Esophagus squamous epithelium (tissue), 5 donors: ENCODE data around the gene LRRC61. TPM values are rescaled to one million over a fixed set of nuclear protein-coding genes. Genes with fewer than 3 reads are reported as not detected.
"Not testable (repeated sequence)": the region's sequence is repeated elsewhere in the genome, so short reads cannot be mapped to it uniquely, and the experiment has no call there.

ENCODE experiments used
- DNase-seq: peaks from one replicate; lab custom pipeline; 2025; lab: John Stamatoyannopoulos, UW
- H3K27ac ChIP-seq, 4 donors: fragments of 200-600 bp; sonication (generic); one replicate each; pipeline ENCODE4 v1.5.1; 2016 to 2019; ENCODE audit warnings: mild to moderate bottlenecking in 1 of 4
- H3K27me3 ChIP-seq, 4 donors: fragments of 200-600 bp; sonication (generic); 1 replicate in 3 of 4; 2 replicates in 1 of 4; pipeline versions ENCODE4 v1.5.1 to v1.6.0; 2017 to 2021; ENCODE audit warnings: antibody characterized with exemption in 1 of 4
- H3K36me3 ChIP-seq, 3 donors: fragments of 200-600 bp; sonication (generic); one replicate each; pipeline ENCODE4 v1.5.1; 2016 to 2019
- H3K4me1 ChIP-seq, 3 donors: fragments of 200-600 bp; sonication (generic); one replicate each; pipeline ENCODE4 v1.5.1; 2017 to 2019
- H3K4me3 ChIP-seq, 4 donors: fragments of 200-600 bp; sonication (generic); 1 replicate in 3 of 4; 2 replicates in 1 of 4; pipeline ENCODE4 v1.5.1; 2016 to 2019; ENCODE audit warnings: mild to moderate bottlenecking in 2 of 4, moderate library complexity in 1 of 4
- H3K9me3 ChIP-seq, 3 donors: fragments of 200-600 bp; sonication (generic); one replicate each; pipeline ENCODE4 v1.5.1; 2016 to 2019
- WGBS, 2 donors: methylation state at CpG; one replicate each; pipeline ENCODE4 v1.1.5; 2018; 5-methylcytosine and 5-hydroxymethylcytosine counted together
- intact Hi-C: fragments of 100-400 bp; cut with DNase I; formaldehyde crosslinking; loops from one replicate; pipeline ENCODE4 v1.15.0; 2022
- total RNA-seq, 4 donors: library from RNA; depleted of rRNA; stranded (reverse); fragments of >200 nt; gene quantifications; one replicate each; pipeline ENCODE4 v1.1.0, GENCODE V29; 2016
- TF ChIP-seq, protein P1 (sequence below), 6 experiments: fragments of 450-650 bp in 4 of 6; fragments of 200-600 bp in 2 of 6; sonication (generic) in 2 of 6; IDR thresholded peaks; one replicate each; pipeline ENCODE4 v1.5.1; 2016 to 2019; ENCODE audit warnings: antibody characterized with exemption in 6 of 6, mild to moderate bottlenecking in 4 of 6, moderate library complexity in 4 of 6
- donor health status: DM: yes; HTN: yes; CAD: no.

The LRRC61 gene
- total RNA-seq, 4 donors from 2014 or later: 12.1 to 24.5 (median 14.5) TPM

DNA sequence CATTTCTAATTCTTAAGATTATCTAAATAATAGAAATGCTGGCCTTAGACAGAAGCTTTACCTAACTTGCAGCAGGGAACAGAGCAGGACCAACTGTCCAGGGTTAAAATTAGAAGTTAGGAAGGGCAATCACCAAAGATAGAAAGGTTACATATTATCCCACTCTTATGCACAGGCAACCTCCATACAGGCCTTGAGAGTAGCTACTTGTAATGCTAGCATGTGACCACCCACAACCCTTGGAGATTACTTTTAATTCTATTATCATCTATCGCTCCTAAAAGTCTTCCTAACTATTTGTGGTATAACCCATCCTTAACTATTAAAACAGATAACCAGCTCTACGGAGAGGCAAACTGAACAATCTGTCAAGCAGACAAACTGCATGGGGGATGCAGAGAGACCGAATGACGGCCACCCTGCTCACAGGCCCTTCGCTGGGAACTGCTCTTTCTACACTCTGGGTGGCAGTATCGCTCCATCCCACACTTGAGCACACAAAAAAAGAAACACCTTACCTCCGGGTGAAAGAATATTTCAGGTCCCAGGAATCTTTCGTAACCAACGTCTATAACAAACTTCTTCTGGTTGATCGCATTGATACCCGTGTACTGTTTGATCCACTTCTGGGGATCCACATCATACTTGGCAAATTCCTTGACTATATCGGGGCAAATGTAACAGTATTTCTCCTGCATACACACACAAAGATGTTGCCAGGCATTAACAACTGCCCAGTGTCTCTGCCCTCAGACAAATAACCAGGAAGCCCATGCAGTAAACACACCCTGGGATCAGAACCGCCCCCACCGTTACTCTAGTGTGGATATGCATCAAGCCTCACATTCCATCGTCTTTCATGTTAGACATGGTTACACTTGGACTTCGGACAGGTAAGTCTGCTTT is 37.1 kb upstream of the LRRC61 start:
- H3K4me3 ChIP-seq, H3K27me3 ChIP-seq, H3K27ac ChIP-seq, intact Hi-C loops, H3K9me3 ChIP-seq, DNase-seq, H3K4me1 ChIP-seq: not testable (repeated sequence)
- H3K36me3 ChIP-seq: peaks cover 0 to 11% (median 0%) of the 10 kb centered on the region in 3 donors
- TF ChIP-seq, protein P1, sequence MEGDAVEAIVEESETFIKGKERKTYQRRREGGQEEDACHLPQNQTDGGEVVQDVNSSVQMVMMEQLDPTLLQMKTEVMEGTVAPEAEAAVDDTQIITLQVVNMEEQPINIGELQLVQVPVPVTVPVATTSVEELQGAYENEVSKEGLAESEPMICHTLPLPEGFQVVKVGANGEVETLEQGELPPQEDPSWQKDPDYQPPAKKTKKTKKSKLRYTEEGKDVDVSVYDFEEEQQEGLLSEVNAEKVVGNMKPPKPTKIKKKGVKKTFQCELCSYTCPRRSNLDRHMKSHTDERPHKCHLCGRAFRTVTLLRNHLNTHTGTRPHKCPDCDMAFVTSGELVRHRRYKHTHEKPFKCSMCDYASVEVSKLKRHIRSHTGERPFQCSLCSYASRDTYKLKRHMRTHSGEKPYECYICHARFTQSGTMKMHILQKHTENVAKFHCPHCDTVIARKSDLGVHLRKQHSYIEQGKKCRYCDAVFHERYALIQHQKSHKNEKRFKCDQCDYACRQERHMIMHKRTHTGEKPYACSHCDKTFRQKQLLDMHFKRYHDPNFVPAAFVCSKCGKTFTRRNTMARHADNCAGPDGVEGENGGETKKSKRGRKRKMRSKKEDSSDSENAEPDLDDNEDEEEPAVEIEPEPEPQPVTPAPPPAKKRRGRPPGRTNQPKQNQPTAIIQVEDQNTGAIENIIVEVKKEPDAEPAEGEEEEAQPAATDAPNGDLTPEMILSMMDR (IDR thresholded peaks at IDR 0.05): peak; percentile 22 to 66 (median 52)
- WGBS, 2 donors: 10 to 19% methylated on average over 9 to 10 of the region's 16 CpGs

DNA sequence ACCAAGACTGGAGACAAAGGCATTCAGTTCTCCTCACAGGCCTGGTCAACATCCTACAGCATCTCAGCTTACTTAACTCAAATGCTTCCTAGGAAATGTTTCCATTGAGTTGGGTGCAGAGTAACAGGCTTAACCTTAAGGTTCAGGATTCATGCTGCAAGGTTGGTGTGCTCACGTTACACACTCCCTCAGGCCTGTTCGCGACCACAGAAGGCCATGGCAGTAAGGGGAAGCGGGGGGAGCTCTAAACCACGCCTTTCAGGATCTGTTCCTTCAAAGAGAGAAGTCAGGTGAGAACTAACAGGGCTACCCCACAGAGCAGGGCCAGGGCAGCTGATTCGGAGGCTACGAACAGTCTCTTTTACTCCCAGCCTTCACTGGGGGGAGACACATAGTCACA is 35.3 kb upstream of the LRRC61 start:
- H3K4me1 ChIP-seq, H3K27me3 ChIP-seq, H3K27ac ChIP-seq, intact Hi-C loops, H3K9me3 ChIP-seq, DNase-seq, H3K4me3 ChIP-seq: not testable (repeated sequence)
- 79% methylated on average over 7 of the region's 7 CpGs; no CpG with 5 or more reads in 1 of the 2 donors for WGBS, 2 donors
- H3K36me3 ChIP-seq: peaks cover 0 to 13% (median 0%) of the 10 kb centered on the region in 3 donors

DNA sequence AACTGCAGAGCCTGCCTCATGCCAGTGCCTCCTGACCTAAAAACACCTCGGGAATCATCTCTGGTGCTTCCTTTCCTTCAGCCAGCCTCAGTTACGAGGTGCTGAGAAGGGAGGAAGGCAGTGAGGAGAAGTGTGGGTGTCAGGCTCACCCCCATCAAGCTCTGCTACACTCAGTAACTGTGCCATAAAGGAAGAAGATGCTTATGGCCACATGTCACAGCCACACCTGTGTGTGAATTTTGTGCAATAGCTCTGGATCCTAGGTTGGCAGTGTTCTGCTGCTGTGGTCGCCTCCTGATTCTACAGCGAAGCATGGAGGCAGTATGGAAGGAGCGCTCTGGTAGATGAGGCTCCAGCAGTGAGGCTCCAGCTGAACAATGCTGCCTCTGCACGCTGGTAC is 34.3 kb upstream of the LRRC61 start:
- peaks cover 0 to 16% (median 0%) of the 10 kb centered on the region in 3 donors for H3K36me3 ChIP-seq
- DNase-seq, H3K4me1 ChIP-seq, H3K27ac ChIP-seq, H3K4me3 ChIP-seq, H3K27me3 ChIP-seq, intact Hi-C loops, H3K9me3 ChIP-seq: not testable (repeated sequence)
- WGBS, 2 donors: no CpG with 5 or more reads among the region's 6 CpGs

DNA sequence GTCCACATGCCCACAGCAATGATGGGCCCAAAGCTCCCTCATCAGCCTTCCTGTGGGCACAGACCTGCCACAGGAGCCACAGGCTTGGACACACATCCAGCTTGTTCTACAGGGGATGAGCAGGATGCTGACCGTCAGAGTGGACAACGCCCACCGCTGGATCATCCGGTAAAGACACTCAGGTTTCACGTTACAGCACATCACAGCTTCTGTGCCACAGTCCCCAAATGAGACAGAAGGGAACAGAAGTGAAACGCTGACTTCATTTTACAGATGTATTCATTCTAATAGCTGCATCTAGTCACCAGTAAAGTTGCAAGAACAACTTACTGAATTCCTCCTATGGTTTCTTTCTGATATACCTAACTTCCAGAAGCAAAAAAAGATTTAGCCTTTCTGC is 32.8 kb upstream of the LRRC61 start:
- H3K4me1 ChIP-seq, H3K27me3 ChIP-seq, DNase-seq, H3K9me3 ChIP-seq, intact Hi-C loops, H3K4me3 ChIP-seq, H3K27ac ChIP-seq: not testable (repeated sequence)
- H3K36me3 ChIP-seq: peaks cover 0 to 21% (median 0%) of the 10 kb centered on the region in 3 donors
- 50 to 87% methylated on average over 1 to 4 of the region's 6 CpGs for WGBS, 2 donors

DNA sequence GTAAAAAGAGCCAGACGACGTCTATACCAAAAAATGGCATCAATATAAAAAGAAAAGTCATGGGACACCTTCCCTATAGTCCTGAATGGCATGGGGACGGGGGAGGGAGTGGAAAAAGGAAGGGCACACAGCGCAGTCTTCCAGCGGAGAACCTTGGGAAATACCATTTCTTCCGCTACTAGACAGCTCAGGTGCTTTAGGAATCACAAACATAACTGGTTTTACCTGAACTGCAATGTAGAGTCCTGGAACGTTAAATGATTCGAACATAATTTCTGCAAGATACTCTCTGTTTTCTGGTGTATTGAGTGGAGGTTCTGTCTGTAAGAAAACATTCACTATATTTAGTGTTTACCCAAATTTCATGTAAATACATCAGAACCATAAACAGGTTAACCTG is 28.1 kb upstream of the LRRC61 start:
- H3K27me3 ChIP-seq, H3K9me3 ChIP-seq, DNase-seq, intact Hi-C loops, H3K27ac ChIP-seq, H3K4me1 ChIP-seq, H3K4me3 ChIP-seq: not testable (repeated sequence)
- peaks cover 0 to 12% (median 0%) of the 10 kb centered on the region in 3 donors for H3K36me3 ChIP-seq
- 81 to 88% methylated on average over 6 to 7 of the region's 8 CpGs for WGBS, 2 donors

DNA sequence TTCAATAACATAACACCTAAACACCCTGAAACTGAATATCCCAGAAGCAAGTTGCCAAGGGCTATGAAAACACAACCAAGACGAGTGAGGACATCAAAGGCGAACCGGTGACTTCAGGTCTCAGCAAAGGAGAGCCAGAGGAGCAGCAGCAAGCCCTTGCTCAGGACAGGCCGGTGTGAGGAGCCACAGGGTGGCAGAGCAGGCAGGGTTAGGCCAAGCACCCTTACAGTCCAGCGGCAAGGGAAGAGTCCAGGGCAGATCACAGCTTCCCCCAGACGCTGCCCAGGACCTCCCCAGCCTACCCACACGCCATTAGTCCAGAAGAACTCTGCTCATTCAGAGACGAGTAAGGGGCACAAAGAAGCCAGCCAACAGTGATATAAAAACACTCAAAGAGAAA is 27.5 kb upstream of the LRRC61 start:
- intact Hi-C loops, H3K4me1 ChIP-seq, H3K27me3 ChIP-seq, H3K9me3 ChIP-seq, H3K4me3 ChIP-seq, H3K27ac ChIP-seq, DNase-seq: not testable (repeated sequence)
- no CpG with 5 or more reads among the region's 8 CpGs for WGBS, 2 donors
- peaks cover 0 to 12% (median 0%) of the 10 kb centered on the region in 3 donors for H3K36me3 ChIP-seq

DNA sequence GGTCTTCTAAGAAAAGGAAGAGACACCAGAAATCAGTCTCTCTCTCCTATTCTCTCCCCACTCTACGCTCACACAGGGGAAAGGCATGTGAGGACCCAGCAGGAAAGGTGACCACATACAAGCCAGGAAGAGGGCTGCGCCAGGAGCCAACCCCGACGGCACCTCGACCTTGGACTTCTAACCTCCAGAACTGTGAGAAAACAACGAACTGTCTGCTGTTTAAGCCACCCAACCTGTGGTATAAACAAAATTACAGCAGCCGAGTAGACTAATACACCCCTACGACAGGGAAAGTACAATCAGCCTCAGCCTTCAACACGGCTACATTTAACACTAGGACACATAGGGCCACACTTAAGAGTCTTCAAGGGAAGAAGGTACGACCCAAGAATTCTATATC is 26.4 kb upstream of the LRRC61 start:
- H3K27ac ChIP-seq, H3K36me3 ChIP-seq, DNase-seq, H3K27me3 ChIP-seq, H3K4me1 ChIP-seq, H3K4me3 ChIP-seq, intact Hi-C loops, H3K9me3 ChIP-seq: not testable (repeated sequence)
- 76% methylated on average over 9 of the region's 10 CpGs; no CpG with 5 or more reads in 1 of the 2 donors for WGBS, 2 donors

DNA sequence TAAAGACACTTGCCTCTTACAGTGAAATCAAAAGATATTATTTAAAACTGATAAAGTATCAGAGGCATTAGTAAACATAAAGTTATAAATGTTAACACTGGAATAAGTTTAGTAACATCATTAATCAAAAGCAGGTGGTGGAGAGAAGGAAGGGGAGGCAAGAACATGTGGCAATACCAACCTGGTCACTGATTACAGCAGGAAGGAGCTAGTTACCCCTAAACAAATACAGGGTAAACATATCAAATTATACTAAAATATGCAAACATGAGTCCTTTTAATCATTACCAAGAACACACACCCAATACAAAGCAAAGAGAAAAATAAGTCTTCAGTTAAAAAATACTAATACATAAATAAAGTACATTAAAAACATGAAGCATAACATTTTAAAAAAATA is 25.2 kb upstream of the LRRC61 start:
- H3K9me3 ChIP-seq, H3K27ac ChIP-seq, DNase-seq, intact Hi-C loops, H3K4me3 ChIP-seq, H3K27me3 ChIP-seq, H3K4me1 ChIP-seq, H3K36me3 ChIP-seq: not testable (repeated sequence)

DNA sequence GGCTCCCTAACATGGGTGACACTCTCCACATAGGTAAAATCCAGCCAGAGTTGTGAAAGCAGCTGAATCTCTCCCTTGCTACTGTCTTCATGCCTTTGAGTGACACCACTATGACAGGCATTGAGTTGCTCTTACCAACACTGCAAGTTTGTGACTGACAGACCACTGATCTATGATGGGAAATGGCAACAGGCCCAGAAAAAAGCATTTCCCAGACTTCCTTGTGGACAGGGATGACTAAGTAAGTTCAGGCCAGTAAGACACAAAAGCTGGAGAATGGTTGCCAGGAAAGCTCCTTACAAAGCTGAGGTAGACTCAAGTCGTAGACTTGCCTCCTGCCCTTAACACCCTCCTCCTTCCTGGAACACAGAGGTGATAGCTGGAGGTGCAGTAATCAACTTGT is 20.2 kb upstream of the LRRC61 start:
- intact Hi-C loops, H3K4me3 ChIP-seq, H3K9me3 ChIP-seq, H3K27ac ChIP-seq, H3K36me3 ChIP-seq, H3K4me1 ChIP-seq, H3K27me3 ChIP-seq, DNase-seq: not testable (repeated sequence)
- WGBS, 2 donors: 25% methylated on average over 1 of the region's 1 CpG; no CpG with 5 or more reads in 1 of the 2 donors

DNA sequence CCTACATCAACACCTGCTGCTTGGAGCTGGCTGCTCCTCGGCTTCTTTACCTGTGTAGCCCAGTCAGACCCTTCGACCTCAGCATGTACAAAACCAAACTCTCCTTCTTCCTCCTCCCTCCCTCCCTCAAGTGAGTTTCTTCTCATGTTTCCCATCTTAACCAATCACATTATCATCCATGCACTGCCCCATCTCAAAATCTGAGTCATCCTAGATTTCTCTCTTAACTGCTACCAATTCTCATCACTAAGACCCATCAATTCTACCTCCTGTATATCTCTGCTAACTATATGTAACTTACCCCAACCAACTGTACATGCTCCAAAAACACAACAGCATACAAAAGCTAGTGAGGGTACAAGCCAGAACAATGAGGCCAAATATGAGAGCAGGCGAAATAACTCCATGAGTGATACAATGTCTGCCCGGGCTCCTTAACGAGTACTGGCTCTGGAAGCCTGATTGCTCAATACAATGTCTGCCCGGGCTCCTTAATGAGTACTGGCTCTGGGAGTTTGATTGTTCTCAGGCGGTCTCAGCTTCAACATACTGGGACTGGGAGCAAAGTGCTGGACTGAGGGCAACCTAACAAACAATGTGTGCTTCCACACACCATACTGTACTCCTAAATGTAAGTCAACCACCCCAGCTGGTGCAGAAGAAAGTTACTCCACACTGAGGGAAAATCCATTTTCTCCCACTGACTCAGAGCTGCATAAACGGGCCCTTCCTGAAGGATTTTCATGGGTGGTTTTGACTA is 18.5 kb upstream of the LRRC61 start:
- H3K27me3 ChIP-seq, DNase-seq, H3K27ac ChIP-seq, intact Hi-C loops, H3K4me3 ChIP-seq, H3K9me3 ChIP-seq, H3K36me3 ChIP-seq, H3K4me1 ChIP-seq: not testable (repeated sequence)
- WGBS, 2 donors: 75 to 82% methylated on average over 3 to 7 of the region's 8 CpGs

DNA sequence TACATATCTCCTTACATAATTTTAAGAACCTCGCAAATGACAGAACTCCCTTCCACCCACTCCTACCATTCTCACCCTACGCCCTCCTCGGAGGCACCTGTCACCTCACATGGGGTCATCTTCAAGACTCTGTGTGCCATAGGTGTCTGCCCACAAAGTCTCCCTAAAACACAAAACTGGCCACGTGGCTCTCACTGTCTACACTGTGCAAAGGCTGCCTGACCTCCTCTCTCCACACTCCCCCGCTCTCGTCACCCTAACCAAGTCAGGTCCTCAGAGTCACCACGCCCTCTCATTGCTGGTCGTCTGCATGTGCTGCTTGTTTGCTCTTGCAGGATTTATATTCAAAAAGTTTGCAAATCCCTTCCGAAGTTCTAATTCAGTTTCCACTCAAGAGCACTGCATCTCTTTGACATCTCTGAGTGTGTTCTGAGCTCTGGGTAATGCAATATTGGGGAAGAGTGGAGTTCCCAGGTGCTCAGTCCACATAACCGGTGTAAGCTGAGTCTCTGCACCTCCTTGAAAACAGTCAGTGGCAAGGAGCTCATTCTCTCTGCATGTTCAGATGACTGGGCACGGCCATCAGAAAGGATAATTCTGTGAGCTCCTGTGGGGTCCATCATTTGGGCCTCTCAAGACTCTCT is 17.8 kb upstream of the LRRC61 start:
- H3K9me3 ChIP-seq, H3K36me3 ChIP-seq, H3K27me3 ChIP-seq, H3K4me3 ChIP-seq, intact Hi-C loops, DNase-seq, H3K27ac ChIP-seq, H3K4me1 ChIP-seq: not testable (repeated sequence)
- 79 to 83% methylated on average over 8 to 9 of the region's 11 CpGs for WGBS, 2 donors
